Fibroblast of lung (primary cell): ENCODE results near the gene ATP10B.

Experiments used
- EZH2 ChIP-seq: IDR thresholded peaks from 2 replicates; pipeline ENCODE4 v1.5.1; 2012; ENCODE audit warnings: low read length, control low read depth, mild to moderate bottlenecking; ENCODE audit errors: missing control alignments
- TF ChIP-seq, protein P1 (sequence below), 2 donors: IDR thresholded peaks in 1 of 2; conservative IDR thresholded peaks in 1 of 2; 1 replicate in 1 of 2; 2 replicates in 1 of 2; pipeline ENCODE4 v1.5.1; 2011 to 2012; ENCODE audit warnings: low read length in 2 of 2, control low read depth in 1 of 2, inconsistent platforms in 1 of 2, low read depth in 1 of 2, mild to moderate bottlenecking in 1 of 2

DNA sequence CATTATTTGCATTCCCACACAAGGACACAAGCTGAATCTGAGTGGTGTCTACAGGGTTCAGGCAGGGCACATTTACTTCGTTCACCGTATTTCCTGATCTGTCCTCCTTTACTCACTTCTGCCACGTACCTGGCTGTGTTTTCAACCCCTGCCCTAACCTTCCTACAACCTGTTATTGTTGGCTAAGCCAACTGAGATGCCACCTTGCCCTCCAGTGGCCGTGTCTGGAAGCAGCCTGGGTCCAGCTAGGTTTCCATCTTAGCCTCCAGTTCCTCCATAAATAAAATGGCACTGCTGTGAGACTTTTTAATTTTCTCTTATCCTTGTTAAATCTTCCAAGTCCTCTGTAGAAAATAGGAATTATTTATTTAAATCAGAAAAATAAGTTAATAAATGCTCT, 64.8 kb downstream of the ATP10B start:
- TF ChIP-seq, protein P1, sequence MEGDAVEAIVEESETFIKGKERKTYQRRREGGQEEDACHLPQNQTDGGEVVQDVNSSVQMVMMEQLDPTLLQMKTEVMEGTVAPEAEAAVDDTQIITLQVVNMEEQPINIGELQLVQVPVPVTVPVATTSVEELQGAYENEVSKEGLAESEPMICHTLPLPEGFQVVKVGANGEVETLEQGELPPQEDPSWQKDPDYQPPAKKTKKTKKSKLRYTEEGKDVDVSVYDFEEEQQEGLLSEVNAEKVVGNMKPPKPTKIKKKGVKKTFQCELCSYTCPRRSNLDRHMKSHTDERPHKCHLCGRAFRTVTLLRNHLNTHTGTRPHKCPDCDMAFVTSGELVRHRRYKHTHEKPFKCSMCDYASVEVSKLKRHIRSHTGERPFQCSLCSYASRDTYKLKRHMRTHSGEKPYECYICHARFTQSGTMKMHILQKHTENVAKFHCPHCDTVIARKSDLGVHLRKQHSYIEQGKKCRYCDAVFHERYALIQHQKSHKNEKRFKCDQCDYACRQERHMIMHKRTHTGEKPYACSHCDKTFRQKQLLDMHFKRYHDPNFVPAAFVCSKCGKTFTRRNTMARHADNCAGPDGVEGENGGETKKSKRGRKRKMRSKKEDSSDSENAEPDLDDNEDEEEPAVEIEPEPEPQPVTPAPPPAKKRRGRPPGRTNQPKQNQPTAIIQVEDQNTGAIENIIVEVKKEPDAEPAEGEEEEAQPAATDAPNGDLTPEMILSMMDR (conservative IDR thresholded peaks at IDR 0.05 in 1 of 2, IDR thresholded peaks at IDR 0.05 in 1 of 2; ENCODE audit: low read depth in 1 of 2, low read length in 2 of 2): no peak
- TF ChIP-seq EZH2: no peak
